NCI-H1417 (cell line): ENCODE measurements around the gene SMAD3.

Source experiments
- DNase-seq, 3 experiments: peaks; one replicate each; lab custom pipeline; 2025; lab: John Stamatoyannopoulos, UW

SMAD3 gene

DNA sequence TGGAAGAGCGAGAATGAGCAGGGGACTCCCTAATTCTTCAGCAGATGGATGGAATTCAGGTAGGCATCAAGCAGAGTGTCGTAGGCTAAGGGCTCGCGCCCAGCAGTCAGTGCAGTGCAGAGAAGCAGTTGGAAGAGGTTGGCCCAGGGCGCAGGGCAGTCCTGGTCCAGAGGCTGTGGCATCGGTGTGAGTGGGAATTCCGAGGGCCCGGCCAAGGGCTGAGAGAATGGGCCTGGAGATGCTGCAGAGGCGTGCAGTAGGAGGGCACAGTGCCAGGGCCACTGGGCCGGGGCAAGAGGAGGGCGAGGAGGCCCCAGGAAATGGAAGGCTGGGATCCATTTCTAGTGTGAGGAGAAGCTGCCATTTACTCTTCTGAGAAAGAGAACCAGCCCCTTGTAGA, 114.6 kb downstream of the SMAD3 start:
- DNase-seq: no peak

DNA sequence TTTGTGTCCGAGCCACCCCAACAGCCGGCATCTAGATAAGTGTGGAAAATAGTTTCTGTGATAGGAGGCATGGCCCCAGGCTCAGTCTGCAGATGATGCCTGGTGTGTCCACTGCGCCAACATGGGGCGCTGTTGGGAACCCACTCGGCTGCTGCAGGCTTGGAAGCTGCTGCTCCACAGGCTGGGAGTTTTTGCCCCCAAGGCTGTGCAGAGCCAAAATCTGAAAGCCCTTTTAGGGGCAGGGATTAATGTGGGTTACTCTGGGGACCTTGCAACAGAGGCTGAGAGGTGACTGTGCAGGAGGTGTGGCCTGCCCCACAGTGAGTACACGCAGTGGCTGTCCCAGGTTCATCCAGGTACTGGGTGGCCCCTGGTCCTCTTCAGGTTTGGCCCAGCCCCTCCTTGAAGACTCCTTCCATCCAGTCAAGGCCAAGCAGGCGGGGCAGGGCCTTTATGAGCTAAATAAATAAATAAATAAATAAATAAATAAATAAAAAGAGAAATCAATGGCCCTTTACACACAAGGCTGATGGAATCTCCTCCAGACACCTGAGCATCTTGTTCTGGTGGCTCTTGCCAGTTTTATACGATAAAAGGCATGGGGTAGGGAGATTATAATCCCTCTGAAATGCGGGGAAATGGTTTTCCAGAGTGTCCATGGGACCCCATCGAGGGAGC, 115.3 kb downstream of the SMAD3 start:
- DNase-seq: no peak

DNA sequence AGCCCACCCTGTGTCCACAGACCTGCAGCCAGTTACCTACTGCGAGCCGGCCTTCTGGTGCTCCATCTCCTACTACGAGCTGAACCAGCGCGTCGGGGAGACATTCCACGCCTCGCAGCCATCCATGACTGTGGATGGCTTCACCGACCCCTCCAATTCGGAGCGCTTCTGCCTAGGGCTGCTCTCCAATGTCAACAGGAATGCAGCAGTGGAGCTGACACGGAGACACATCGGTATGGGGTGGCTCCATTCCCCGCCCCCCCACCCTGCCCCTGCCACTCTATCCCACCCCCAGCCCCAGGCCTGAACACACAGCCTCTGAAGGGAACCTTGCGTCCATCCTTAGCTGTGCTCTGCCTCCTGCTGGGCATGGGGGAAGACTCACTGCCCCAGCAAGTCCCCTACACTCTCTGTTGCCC, 115.8 kb downstream of the SMAD3 start:
- no peak for DNase-seq

DNA sequence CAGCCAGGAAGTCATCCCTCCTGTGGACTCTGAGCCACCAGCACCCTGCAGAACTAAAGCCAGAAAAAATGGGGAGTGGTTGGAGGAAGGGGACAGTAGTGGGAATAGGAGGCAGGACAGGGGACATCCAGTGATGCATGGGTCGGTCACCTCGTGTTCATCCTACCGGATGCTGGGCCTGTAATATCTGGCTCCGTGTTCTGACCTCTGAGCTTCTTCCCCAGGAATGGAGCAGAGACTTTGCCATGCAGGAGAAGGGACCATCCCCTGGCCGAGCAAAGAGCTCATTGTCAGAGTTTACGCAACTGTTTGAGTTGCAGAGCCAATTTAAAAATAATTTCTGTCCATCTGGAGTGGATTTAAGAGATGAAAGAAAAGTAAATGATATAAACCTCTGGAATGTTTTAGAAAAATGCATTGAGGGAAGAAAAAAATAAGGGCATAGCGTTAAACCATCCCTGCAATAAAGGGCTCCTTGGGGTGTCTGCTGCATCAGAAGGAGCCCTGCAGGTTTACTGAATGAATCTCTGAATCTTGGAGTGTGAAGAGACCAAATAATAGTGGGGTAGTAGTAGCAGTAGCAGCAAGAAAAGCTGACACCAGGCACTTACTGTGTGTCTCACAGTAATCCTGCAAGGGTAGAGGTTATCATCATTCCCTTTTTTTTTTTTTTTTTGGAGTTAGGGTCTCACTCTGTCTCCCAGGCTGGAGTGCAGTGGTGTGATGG, 118.2 kb downstream of the SMAD3 start:
- DNase-seq: no peak

DNA sequence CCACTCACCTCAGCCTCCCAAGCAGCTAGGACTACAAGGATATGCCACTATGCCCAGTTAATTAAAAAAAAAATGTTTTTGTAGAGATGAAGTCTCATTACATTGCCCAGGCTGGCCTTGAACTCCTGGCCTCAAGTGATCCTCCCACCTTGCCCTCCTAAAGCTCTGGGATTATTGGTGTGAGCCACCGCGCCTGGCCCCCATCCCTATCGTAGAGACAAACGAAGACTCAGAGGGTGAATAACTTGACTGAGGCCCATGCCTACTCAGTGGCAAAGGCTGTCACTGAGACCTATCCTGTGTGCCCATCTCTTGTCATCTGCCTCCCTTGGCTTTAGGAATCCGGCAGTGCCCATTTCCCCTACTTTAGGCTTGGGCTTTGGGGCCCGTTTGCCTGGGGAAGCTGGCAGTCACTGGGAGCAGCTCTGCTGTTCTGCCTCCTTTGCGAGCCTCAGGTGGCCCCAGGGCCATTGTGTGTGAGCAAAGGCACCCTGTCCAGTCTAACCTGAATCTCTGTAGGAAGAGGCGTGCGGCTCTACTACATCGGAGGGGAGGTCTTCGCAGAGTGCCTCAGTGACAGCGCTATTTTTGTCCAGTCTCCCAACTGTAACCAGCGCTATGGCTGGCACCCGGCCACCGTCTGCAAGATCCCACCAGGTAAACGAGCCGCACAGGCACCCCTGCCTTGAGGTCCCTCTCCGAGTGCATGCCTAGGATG, 119.0 kb downstream of the SMAD3 start:
- no peak for DNase-seq

DNA sequence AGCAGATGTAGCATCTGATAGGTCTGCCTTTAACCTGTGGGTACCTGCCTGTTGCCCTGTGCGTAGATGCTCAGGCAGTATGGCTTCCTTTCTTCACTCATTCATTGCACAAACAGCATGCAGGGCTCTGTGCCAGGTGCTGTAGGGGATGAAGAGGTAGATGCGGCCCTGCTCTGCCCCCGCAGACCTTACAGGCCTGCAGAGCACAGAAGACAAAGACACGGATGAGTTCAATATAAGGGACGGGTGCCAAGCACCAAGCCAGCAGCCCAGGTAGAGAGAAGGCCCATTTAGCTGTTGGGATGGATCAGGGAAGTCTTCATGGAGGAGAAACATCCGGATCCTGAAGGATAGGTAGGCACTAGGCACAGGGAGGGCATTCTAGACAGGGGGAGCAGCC, 119.6 kb downstream of the SMAD3 start:
- no peak for DNase-seq

DNA sequence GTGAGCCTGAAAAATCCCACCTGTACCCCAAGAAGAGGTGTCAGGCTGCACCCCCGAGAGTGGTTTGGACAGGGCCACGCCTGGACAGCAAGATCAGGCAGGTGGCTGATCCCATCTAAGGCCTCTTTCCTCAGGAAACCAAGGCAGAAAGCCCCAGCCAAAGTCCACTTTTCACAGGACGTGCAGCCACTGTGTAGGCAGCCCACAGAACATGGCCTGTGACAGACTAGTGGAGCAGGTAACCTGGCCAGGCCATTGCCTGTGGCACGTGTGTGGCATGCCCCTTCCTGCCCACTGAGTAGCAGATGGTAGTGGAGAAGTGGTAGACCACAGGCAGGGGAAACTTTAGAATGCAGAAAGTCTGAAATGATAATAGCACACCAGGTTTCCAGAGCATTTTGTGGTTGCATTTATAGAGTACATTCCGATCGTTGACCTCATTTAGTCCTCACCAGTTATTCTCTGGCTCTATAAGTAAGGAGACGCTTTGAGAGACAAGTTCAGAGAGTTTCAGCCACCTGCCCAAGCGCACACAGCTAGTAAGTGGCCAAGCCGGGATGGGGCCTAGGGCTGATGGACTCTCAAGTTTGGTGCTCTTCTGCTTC, 120.3 kb downstream of the SMAD3 start:
- no peak for DNase-seq

DNA sequence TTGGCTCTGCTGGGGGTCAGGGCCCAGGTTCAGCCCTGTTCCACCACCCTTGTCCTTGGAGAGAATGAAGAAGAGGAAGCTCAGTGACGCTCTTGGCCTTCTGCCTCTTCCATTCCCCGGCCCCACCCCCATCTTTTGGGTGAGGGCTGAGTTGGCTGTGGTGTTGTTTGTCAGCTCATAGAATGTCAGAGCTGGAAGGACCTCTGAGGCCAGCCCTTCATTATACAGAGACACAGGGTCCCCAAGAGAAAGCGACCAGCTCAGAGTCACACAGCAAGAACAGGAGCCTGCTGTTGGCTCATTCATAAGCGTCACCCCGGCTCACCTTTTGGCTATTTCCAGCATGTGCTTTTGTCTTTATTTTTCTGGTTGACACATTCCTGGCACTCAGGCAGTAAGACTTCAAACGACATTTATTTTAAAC, 120.8 kb downstream of the SMAD3 start:
- no peak for DNase-seq

DNA sequence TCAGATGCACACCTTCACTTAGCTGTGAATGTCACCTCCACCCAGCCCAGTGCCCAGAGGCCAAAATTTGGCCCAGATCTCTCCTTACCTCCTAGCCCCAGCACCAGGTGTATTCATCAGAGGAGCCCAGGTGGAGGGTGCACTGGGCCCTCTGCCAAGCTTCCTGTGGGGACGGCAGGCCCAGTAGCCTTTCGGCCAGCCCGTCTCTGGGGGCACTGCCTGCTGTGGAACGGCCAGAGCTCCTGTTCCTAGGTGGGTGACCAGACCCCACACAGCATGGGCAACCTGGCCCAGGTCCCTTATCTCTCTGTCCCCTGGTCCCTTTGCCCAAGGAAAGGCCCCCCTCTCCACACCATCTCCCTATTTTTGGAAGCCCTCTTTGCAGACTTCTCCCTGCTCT, 121.3 kb downstream of the SMAD3 start:
- DNase-seq: no peak

DNA sequence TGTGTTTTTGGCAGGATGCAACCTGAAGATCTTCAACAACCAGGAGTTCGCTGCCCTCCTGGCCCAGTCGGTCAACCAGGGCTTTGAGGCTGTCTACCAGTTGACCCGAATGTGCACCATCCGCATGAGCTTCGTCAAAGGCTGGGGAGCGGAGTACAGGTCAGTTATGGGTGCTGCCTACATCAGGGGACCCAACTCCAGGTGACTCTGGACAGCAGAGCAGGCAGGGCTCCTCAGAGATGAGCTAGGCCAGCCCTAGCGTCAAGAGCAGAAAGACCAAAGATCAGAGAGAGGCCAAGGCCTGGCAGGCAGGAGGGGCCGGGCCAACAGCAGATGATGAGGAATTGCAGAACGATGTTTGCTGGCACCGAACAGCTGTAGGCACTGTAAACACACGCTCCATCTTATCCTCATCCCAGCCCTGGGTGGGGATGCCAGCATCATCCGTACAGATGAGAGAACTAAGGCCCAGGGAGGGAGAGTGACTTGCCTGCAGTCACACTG, 122.0 kb downstream of the SMAD3 start:
- DNase-seq: no peak

DNA sequence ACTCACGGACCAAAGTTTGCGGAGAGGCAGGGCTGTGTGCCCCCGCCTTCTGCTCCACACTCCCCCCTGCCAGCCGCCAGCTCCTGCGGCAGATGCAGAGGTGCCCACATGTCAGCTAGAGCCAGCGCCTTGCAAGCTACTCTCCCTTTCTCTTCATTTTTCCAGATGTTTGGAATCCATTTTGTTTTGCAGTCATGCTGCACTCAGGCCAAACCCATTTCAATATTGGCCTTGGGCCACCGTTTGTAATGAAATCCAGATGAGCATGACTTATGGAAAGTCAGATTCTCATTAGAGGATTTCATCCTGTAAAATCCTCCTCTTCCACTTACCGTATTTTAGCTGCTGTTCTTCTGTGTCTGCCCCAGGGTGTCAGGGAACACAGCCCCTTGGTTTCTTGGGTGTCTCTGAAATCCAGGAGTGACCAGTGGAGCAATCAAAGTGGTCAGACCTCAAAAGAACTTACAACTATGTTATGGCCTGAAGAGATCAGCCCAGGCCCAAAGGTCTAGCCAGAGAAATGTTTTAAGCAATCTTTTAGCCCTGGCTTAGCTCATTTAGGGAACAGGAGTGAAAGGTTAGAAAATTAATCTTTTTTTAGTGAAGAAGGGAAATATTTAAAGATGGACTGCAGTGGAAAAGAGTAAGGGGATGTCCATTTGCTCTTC, 123.3 kb downstream of the SMAD3 start:
- DNase-seq: no peak

DNA sequence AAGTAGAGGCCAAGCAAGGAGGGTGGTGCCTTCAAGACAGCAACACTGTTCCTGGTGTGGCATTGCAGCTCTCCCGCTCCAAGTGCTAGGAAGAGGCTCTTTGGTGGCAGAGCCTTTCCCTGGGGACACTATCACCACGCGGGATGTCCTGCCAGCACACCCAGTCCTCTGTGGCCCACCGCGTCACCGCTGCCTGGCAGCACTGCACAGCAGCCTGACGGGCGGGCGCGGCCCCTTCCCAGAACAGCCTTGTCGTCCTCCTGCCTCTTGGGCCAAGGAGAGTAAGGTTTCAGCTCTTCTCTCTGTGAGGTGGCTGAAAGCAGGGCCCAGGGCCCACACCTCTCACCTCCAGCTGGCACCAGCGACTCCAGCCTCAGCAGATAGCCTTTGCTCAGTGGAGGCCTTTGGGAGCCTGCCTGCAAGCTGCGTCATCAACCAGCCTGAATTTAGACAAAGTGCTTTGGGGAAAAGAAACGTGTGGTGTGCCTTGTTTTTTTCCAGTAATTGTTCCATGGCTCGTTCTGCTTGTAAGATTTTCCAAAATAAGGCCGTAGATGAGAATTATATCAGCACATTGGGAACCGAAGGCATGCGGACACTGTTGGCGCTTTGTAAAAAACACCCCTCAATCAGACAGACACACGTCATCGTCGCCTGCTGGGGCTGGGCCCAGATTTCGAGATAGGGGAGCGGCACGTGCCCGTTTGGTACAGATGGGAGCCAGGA, 124.1 kb downstream of the SMAD3 start:
- DNase-seq: no peak

DNA sequence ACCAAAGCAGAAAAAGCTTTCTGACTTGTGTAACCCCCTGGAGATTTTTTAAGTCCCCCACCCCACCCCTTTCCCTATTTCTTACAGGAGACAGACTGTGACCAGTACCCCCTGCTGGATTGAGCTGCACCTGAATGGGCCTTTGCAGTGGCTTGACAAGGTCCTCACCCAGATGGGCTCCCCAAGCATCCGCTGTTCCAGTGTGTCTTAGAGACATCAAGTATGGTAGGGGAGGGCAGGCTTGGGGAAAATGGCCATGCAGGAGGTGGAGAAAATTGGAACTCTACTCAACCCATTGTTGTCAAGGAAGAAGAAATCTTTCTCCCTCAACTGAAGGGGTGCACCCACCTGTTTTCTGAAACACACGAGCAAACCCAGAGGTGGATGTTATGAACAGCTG, 124.9 kb downstream of the SMAD3 start:
- DNase-seq: no peak

DNA sequence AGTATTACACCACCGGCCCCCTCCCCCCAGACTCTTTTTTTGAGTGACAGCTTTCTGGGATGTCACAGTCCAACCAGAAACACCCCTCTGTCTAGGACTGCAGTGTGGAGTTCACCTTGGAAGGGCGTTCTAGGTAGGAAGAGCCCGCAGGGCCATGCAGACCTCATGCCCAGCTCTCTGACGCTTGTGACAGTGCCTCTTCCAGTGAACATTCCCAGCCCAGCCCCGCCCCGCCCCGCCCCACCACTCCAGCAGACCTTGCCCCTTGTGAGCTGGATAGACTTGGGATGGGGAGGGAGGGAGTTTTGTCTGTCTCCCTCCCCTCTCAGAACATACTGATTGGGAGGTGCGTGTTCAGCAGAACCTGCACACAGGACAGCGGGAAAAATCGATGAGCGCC, 125.4 kb downstream of the SMAD3 start:
- DNase-seq: no peak

DNA sequence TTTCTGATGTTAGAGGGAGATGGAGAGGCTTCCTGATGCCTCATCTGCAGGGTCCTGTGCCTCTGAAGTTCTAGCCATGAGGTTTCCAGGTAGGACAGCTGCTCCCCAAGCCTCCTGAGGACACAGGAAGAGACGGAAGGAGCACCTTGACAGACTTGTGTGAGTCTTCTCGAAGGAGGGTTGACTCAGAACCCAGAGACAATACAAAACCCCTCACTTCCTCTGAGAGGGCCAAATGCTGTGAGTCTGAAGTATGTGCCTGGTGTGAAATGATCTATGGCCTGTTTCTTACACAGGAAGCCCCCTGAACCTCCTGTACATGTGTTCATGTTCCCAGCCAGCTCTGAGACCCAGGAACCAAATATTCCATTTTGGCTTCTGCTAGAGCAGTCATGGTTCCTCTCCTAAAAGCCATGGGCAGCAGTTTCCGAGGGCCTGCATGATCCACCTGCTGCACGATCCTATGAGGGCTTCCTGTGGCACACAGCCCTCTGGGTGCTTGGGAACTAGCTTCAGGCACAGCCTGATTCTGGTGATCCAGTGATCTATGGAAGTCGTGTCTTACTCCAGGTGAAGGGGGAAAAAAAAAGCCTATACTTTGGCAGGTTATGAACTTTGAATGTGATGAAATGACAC, 126.9 kb downstream of the SMAD3 start:
- no peak for DNase-seq

DNA sequence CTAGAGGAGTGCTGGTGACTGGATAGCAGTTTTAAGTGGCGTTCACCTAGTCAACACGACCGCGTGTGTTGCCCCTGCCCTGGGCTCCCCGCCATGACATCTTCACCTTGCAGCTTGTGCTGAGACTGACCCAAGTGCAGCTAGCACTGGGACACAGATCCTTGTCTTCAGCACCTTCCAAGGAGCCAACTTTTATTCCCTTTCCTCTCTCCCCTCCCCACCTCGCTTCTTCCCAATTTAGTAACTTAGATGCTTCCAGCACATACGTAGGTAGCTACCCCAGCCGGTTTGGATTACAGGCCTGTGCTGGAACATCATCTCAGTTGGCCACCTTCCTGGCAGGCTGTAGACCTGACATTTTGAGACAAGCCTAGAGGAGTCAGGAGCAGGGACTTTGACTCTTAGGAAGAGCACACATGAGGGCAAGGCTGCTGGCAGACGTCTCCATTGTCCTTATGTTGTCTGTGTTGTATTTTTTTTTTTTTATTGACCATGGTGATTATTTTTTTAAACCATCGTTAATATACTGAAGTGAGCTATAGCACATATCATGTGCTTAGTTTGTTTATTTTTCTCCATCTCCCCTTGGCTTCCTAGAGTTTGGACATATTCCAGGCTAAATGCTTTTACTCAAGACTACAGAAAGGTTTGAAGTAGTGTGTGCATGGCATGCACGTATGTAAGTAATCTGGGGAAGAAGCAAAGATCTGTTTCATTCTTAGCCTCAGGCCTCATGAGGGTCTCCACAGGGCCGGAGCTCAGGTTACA, 128.0 kb downstream of the SMAD3 start:
- no peak for DNase-seq

DNA sequence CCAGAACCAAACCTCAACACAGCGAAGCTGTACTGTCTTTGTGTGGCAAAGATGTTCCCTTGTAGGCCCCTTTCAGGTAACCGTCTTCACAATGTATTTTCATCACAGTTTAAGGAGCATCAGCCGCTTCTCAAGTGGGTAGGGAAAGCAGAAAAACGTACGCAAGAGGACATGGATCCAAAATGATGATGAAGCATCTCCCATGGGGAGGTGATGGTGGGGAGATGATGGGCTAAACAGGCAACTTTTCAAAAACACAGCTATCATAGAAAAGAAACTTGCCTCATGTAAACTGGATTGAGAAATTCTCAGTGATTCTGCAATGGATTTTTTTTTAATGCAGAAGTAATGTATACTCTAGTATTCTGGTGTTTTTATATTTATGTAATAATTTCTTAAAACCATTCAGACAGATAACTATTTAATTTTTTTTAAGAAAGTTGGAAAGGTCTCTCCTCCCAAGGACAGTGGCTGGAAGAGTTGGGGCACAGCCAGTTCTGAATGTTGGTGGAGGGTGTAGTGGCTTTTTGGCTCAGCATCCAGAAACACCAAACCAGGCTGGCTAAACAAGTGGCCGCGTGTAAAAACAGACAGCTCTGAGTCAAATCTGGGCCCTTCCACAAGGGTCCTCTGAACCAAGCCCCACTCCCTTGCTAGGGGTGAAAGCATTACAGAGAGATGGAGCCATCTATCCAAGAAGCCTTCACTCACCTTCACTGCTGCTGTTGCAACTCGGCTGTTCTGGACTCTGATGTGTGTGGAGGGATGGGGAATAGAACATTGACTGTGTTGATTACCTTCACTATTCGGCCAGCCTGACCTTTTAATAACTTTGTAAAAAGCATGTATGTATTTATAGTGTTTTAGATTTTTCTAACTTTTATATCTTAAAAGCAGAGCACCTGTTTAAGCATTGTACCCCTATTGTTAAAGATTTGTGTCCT, 129.0 kb downstream of the SMAD3 start:
- no peak for DNase-seq

DNA sequence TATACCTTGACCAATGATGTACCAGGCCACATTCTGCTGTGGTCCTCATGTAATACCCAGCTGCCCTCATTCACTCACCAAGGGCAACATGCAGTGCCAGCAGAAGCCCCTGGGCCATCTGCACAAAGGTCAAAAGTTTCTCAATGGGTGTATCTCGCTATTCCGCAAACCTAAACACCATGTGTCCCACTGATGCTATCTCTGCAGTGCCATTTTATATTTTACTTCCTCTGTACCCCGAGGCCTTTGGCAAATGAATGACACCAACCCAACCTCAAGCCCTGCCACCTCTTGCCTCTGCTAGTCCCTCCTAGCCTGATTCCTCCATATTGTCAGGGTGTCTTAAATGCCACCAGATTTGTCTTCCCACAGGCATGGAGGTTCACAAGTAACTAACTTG, 129.9 kb downstream of the SMAD3 start:
- DNase-seq: no peak

DNA sequence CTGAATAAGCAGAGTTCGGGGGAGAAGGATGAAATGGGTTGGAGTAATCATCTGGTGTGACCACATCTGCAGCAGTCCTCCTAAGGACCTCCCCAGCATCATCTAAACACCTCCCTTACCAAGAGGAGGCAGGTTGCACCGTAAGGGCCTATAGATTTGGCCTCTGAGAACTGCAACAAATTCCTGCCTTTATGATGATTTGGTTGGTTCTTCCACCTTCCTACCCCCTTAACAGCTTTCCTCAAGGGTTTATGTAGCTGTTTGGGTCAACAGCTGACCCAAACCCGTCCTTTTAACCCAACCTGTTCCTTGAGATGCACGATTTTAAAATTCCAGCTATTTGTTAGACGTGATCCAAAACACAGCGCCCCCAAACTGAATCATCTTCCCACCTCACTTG, 130.8 kb downstream of the SMAD3 start:
- DNase-seq: no peak
